Vagina (tissue), 2 donors: Measurements from ENCODE around the gene PTGS1. TPM values are rescaled to one million over a fixed set of nuclear protein-coding genes. Genes with fewer than 3 reads are reported as not detected.
A peak's percentile ranks its signal among the peaks of the same experiment; 100 is the strongest.

Experiments
- DNase-seq, 2 donors: peaks; one replicate each; pipeline ENCODE4 v3.0.0-alpha.2; 2017; ENCODE audit errors: extremely low spot score in 2 of 2
- H3K27ac ChIP-seq: fragments of 200-600 bp; sonication (generic); one replicate; pipeline ENCODE4 v1.5.1; 2019
- H3K27me3 ChIP-seq: fragments of 200-600 bp; sonication (generic); one replicate; pipeline ENCODE4 v1.5.1; 2019
- H3K36me3 ChIP-seq, 2 donors: fragments of 200-600 bp; sonication (generic); one replicate each; pipeline ENCODE4 v1.5.1; 2017 to 2019
- H3K4me1 ChIP-seq: fragments of 200-600 bp; sonication (generic); one replicate; pipeline ENCODE4 v1.5.1; 2019
- H3K4me3 ChIP-seq, 2 donors: fragments of 200-600 bp; sonication (generic); 1 replicate in 1 of 2; 2 replicates in 1 of 2; pipeline ENCODE4 v1.5.1; 2016 to 2019
- H3K9me3 ChIP-seq: fragments of 200-600 bp; sonication (generic); one replicate; pipeline ENCODE4 v1.5.1; 2019
- CTCF ChIP-seq, 3 experiments: fragments of 450-650 bp in 2 of 3; fragments of 200-600 bp in 1 of 3; sonication (generic) in 1 of 3; IDR thresholded peaks; one replicate each; pipeline ENCODE4 v1.5.1; 2017 to 2019; ENCODE audit warnings: antibody characterized with exemption in 3 of 3, mild to moderate bottlenecking in 2 of 3, moderate library complexity in 2 of 3
- POLR2A ChIP-seq, 2 donors: fragments of 450-650 bp; IDR thresholded peaks; one replicate each; pipeline ENCODE4 v1.6.1; 2017; ENCODE audit warnings: antibody characterized with exemption in 2 of 2, mild to moderate bottlenecking in 2 of 2, moderate library complexity in 2 of 2
- POLR2AphosphoS5 ChIP-seq, 2 donors: sonication (generic); formaldehyde crosslinking; IDR thresholded peaks; one replicate each; pipeline ENCODE4 v1.9.0; 2017; ENCODE audit warnings: antibody characterized with exemption in 2 of 2, mild to moderate bottlenecking in 2 of 2, low read depth in 1 of 2; ENCODE audit not compliant: insufficient read depth in 1 of 2
- intact Hi-C: fragments of 100-400 bp; cut with DNase I; formaldehyde crosslinking; loops from one replicate; pipeline ENCODE4 v1.15.1; 2023
- total RNA-seq: library from RNA; depleted of rRNA; stranded (reverse); fragments of >200 nt; gene quantifications from one replicate; pipeline ENCODE4 v1.2.3, GENCODE V29; 2016

PTGS1 gene
- total RNA-seq, 1 donor from 2014 or later = 12.0 TPM

- Histone ChIP-seq H3K27me3 (no peaks in the 10 kb centered on the region), H3K27ac (no peak overlapping the region), H3K4me1 (peaks cover 17% of the 10 kb centered on the region), H3K4me3 (no peak overlapping the region), H3K9me3 (no peaks in the 10 kb centered on the region), H3K36me3 (no peaks in the 10 kb centered on the region)
- no peak for DNase-seq
- intact Hi-C loops = no loop called here
- no peak for TF ChIP-seq POLR2AphosphoS5 (IDR thresholded peaks at IDR 0.05; ENCODE audit: insufficient read depth in 1 of 2, low read depth in 1 of 2)
- no peak for TF ChIP-seq CTCF (IDR thresholded peaks at IDR 0.05)
- no peak for TF ChIP-seq POLR2A (IDR thresholded peaks at IDR 0.05)
Measured at GRCh38 chr9:122364117-122364782, 6.6 kb upstream of the PTGS1 start.

DNA sequence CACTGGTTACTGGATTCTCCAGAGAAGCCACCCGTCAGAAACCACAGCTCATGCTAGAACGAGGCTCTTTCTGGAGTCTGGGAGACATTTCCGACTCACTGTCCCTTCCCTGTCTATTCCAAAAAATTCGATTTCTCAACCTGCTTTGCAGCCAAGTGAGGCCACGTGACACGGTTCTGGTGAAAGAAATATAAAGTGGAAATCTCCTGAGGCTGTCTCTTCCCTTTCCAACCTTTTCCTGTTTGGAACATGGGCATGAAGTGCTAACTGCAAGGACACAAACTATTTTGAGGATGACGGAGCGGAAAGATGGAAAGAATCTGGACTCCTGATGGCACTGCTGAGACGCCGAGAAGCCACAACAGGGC lies 6.1 kb upstream of the PTGS1 start:
- intact Hi-C loops = no loop called here
- H3K4me1 ChIP-seq = peaks cover 17% of the 10 kb centered on the region
- no peak overlapping the region for H3K27ac ChIP-seq
- TF ChIP-seq CTCF (IDR thresholded peaks at IDR 0.05) (no peak), POLR2A (IDR thresholded peaks at IDR 0.05) (no peak), POLR2AphosphoS5 (IDR thresholded peaks at IDR 0.05; ENCODE audit: insufficient read depth in 1 of 2, low read depth in 1 of 2) (no peak)
- no peaks in the 10 kb centered on the region for H3K9me3 ChIP-seq
- H3K4me3 ChIP-seq = no peak overlapping the region
- no peak for DNase-seq
- H3K27me3 ChIP-seq = no peaks in the 10 kb centered on the region
- H3K36me3 ChIP-seq = no peaks in the 10 kb centered on the region

DNA sequence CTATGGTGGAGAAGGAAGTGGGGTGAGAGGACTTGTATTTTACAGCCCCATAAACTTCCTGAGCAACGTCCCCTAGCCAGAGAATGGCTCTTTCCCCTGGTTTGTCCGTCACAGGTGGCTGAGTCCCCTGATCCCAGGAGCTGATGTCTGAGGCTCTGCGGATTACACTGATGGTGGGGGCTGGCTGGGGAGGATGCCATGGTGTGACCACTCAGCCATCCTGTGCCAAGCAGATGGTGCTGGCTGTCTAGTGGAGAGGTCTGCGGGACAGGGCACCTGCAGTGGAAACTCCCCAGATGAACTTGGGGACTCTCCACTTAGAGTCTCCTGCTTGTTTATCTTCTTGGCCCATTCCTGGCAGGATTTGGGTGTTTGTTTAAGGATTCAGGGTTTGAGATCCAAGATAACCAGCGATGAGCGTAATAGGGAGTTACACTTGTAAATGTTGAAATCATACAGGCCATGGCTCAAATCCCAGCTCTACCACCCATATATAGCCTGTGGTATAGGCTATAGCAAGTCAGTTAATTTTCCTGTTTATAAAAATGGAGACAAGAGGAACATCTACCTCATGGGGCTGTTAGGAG lies 4.7 kb upstream of the PTGS1 start:
- Histone ChIP-seq H3K36me3 (no peaks in the 10 kb centered on the region), H3K4me3 (no peak overlapping the region), H3K9me3 (no peaks in the 10 kb centered on the region), H3K4me1 (peaks cover 27% of the 10 kb centered on the region), H3K27ac (no peak overlapping the region), H3K27me3 (no peaks in the 10 kb centered on the region)
- no peak for DNase-seq
- intact Hi-C loops = no loop called here
- no peak for TF ChIP-seq POLR2A (IDR thresholded peaks at IDR 0.05)
- no peak for TF ChIP-seq POLR2AphosphoS5 (IDR thresholded peaks at IDR 0.05; ENCODE audit: insufficient read depth in 1 of 2, low read depth in 1 of 2)
- TF ChIP-seq CTCF (IDR thresholded peaks at IDR 0.05) = no peak

GRCh38 chr9:122367065-122367464 lies 3.8 kb upstream of the PTGS1 start:
- Histone ChIP-seq H3K9me3 (no peaks in the 10 kb centered on the region), H3K36me3 (no peaks in the 10 kb centered on the region), H3K4me3 (no peak overlapping the region), H3K27ac (no peak overlapping the region), H3K4me1 (peaks cover 35% of the 10 kb centered on the region), H3K27me3 (no peaks in the 10 kb centered on the region)
- no peak for DNase-seq
- intact Hi-C loops = no loop called here
- TF ChIP-seq POLR2A (IDR thresholded peaks at IDR 0.05) = no peak
- no peak for TF ChIP-seq CTCF (IDR thresholded peaks at IDR 0.05)
- no peak for TF ChIP-seq POLR2AphosphoS5 (IDR thresholded peaks at IDR 0.05; ENCODE audit: insufficient read depth in 1 of 2, low read depth in 1 of 2)

- no peak for DNase-seq
- H3K4me3 ChIP-seq = no peak overlapping the region
- peaks cover 35% of the 10 kb centered on the region for H3K4me1 ChIP-seq
- no peaks in the 10 kb centered on the region for H3K9me3 ChIP-seq
- no peaks in the 10 kb centered on the region for H3K36me3 ChIP-seq
- H3K27ac ChIP-seq = peak overlapping the region; percentile 5
- intact Hi-C loops = no loop called here
- TF ChIP-seq POLR2AphosphoS5 (IDR thresholded peaks at IDR 0.05; ENCODE audit: insufficient read depth in 1 of 2, low read depth in 1 of 2) (no peak), CTCF (IDR thresholded peaks at IDR 0.05) (no peak), POLR2A (IDR thresholded peaks at IDR 0.05) (no peak)
- H3K27me3 ChIP-seq = no peaks in the 10 kb centered on the region
Measured at GRCh38 chr9:122367774-122368460, 2.9 kb upstream of the PTGS1 start.
